Right lobe of liver (tissue), 6 donors: ENCODE results near the gene RASSF5. TPM values are rescaled to one million over a fixed set of nuclear protein-coding genes. Genes with fewer than 3 reads are reported as not detected.

Experiments used
- ATAC-seq, 4 donors: fragments of 200-7000 bp; cut with Tn5 transposase; one replicate each; pipeline ENCODE4 v1.9.1; 2020; ENCODE audit warnings: mild to moderate bottlenecking in 4 of 4, moderate library complexity in 4 of 4
- DNase-seq, 3 donors: peaks; one replicate each; pipeline ENCODE4 v3.0.0-alpha.2; 2020
- H3K27ac ChIP-seq, 3 donors: fragments of 200-600 bp; one replicate each; pipeline ENCODE4 v1.8.0; 2022
- H3K27me3 ChIP-seq, 2 donors: fragments of 200-600 bp; one replicate each; pipeline ENCODE4 v1.8.0; 2022
- H3K36me3 ChIP-seq, 4 donors: fragments of 200-600 bp; sonication (generic) in 1 of 4; one replicate each; pipeline versions ENCODE4 v1.5.1 to v1.8.0; 2017 to 2022; ENCODE audit warnings: control low read depth in 1 of 4
- H3K4me1 ChIP-seq, 4 donors: fragments of 200-600 bp; sonication (generic) in 1 of 4; one replicate each; pipeline versions ENCODE4 v1.5.1 to v1.8.0; 2017 to 2022; ENCODE audit warnings: control low read depth in 1 of 4
- H3K4me3 ChIP-seq, 3 donors: fragments of 200-600 bp; one replicate each; pipeline ENCODE4 v1.8.0; 2022
- H3K9me3 ChIP-seq, 4 donors: fragments of 200-600 bp; sonication (generic) in 1 of 4; one replicate each; pipeline versions ENCODE4 v1.5.1 to v1.8.0; 2017 to 2022; ENCODE audit warnings: control low read depth in 1 of 4
- POLR2A ChIP-seq: fragments of 450-650 bp; IDR thresholded peaks from one replicate; pipeline ENCODE4 v1.6.1; 2017; ENCODE audit warnings: antibody characterized with exemption, mild to moderate bottlenecking
- WGBS: methylation state at CpG from one replicate; pipeline ENCODE4 v1.1.6; 2018; ENCODE audit warnings: low coverage, low lambda C conversion rate; ENCODE audit not compliant: insufficient coverage; ENCODE audit errors: missing lambda C conversion rate; 5-methylcytosine and 5-hydroxymethylcytosine counted together
- intact Hi-C, 2 donors: fragments of 100-400 bp; cut with DNase I; formaldehyde crosslinking; loops; one replicate each; pipeline versions ENCODE4 v1.11.2 to v1.14.1; 2022
- total RNA-seq, 6 experiments: library from RNA; depleted of rRNA in 2 of 6; stranded (reverse); fragments of >200 nt in 2 of 6; fragmentation: NEBNext Ultra II Directional in 3 of 6; extraction: Animal tissue kit (Norgen Biotek cat#: 25700) in 3 of 6; gene quantifications; one replicate each; pipeline versions ENCODE4 v1.1.0 to v1.2.4, GENCODE V29; 2016 to 2023
- TF ChIP-seq, protein P1 (sequence below), 4 donors: fragments of 200-600 bp in 3 of 4; fragments of 450-650 bp in 1 of 4; IDR thresholded peaks; one replicate each; pipeline versions ENCODE4 v1.5.1 to v1.8.0; 2016 to 2022; ENCODE audit warnings: antibody characterized with exemption in 4 of 4, mild to moderate bottlenecking in 2 of 4
- donor health status: DM: no; HTN: yes; CAD: no.
- donor health status: DM: no; HTN: no; CAD: no.
- donor health status: DM: no; HTN: no; CAD: no.
- donor health status: DM: no; HTN: yes; CAD: no.
- donor health status: DM: no; HTN: yes; CAD: no.

The RASSF5 gene
- total RNA-seq, 6 experiments from 2014 or later = 8.1 to 18.8 (median 12.6) TPM

DNA sequence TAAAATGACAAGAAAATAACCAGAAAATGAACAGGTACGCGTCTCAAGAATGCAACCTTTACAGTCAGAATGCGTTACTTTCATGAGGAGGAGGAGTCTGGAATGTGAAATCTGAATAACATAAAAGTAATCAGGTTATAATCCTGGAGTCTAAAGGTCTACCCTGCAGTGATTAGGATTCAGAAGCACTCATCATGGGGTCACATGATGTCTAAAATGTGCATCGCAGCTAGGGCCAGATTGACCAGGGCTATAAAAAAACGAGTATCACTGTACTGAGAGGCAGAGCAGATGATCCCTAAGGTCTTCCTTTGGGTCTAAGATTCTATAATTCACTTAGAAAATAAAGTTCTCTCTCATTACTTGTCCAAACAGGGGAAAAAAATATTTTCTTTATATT, 97.5 kb downstream of the RASSF5 start:
- intact Hi-C loops = no loop called here
- H3K36me3 ChIP-seq = peaks cover 0 to 71% (median 16%) of the 10 kb centered on the region in 4 donors
- WGBS = 92% methylated on average over 5 of the region's 5 CpGs
- no peak for ATAC-seq
- no peaks in the 10 kb centered on the region for H3K9me3 ChIP-seq
- no peak for TF ChIP-seq POLR2A
- TF ChIP-seq, protein P1, sequence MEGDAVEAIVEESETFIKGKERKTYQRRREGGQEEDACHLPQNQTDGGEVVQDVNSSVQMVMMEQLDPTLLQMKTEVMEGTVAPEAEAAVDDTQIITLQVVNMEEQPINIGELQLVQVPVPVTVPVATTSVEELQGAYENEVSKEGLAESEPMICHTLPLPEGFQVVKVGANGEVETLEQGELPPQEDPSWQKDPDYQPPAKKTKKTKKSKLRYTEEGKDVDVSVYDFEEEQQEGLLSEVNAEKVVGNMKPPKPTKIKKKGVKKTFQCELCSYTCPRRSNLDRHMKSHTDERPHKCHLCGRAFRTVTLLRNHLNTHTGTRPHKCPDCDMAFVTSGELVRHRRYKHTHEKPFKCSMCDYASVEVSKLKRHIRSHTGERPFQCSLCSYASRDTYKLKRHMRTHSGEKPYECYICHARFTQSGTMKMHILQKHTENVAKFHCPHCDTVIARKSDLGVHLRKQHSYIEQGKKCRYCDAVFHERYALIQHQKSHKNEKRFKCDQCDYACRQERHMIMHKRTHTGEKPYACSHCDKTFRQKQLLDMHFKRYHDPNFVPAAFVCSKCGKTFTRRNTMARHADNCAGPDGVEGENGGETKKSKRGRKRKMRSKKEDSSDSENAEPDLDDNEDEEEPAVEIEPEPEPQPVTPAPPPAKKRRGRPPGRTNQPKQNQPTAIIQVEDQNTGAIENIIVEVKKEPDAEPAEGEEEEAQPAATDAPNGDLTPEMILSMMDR (IDR thresholded peaks at IDR 0.05) = no peak
- H3K27ac ChIP-seq = no peak overlapping the region
- no peak overlapping the region for H3K4me3 ChIP-seq
- DNase-seq = no peak
- no peaks in the 10 kb centered on the region for H3K4me1 ChIP-seq
- no peaks in the 10 kb centered on the region for H3K27me3 ChIP-seq

DNA sequence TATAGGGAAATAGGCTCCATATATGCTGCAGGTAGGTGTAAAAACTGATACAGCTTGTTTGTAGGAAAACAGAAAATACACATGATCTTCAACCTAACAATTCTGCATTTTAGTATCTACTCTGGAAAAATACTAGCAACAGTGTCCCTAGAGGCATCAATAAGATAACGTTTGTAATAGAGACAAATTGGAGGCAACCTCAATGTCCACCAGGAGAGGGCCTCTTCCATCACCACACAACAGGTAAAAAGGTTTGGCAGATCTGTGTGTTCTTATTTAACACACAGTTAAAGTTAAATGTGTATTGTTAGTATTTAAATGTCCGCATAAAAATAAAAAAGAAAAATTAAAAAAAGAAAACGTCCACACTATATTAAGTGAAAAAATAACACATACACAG, 99.5 kb downstream of the RASSF5 start:
- Histone ChIP-seq H3K27me3 (no peaks in the 10 kb centered on the region), H3K9me3 (no peaks in the 10 kb centered on the region), H3K27ac (no peak overlapping the region), H3K4me1 (peaks cover 0 to 9% (median 3%) of the 10 kb centered on the region in 4 donors), H3K4me3 (no peak overlapping the region), H3K36me3 (peaks cover 0 to 58% (median 16%) of the 10 kb centered on the region in 4 donors)
- intact Hi-C loops = no loop called here
- no peak for TF ChIP-seq POLR2A
- TF ChIP-seq, protein P1 (IDR thresholded peaks at IDR 0.05) = peak; percentile 33 to 56 (median 44)
- WGBS = 33% methylated on average over 3 of the region's 3 CpGs
- peak in 3 of 4 donors; percentile 53 to 82 (median 62) for ATAC-seq
- no peak for DNase-seq

DNA sequence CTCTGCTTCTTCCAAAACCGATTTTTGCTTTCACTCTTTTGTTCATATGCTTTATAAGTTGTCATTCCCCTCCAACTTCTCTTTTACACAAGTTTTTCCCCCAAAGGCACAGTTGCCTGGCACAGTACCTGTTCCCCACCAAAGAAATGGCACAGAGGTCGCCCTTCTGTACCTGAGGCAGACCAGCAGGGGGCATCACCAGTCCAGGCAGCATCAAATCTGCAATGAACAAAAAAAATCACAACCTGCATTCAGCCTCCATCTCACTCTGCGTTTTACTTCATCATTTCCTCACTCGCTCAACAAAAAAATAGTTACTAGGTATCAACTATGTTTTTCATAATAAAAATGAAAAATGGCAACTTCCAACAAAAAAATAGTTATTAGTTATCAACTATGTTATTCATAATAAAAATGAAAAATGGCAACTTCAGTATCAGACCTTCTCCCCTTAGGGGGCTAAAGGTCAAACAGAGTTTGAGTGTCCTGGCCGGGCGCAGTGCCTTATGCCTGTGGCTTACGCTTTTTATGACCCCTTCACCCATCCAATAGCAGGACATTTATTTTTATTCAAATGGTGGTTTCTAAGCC, 100.9 kb downstream of the RASSF5 start:
- Histone ChIP-seq H3K4me3 (no peak overlapping the region), H3K9me3 (no peaks in the 10 kb centered on the region), H3K4me1 (peaks cover 0 to 9% (median 3%) of the 10 kb centered on the region in 4 donors), H3K27me3 (no peaks in the 10 kb centered on the region), H3K36me3 (peaks cover 0 to 45% (median 7%) of the 10 kb centered on the region in 4 donors), H3K27ac (no peak overlapping the region)
- 52% methylated on average over 7 of the region's 7 CpGs for WGBS
- no peak for TF ChIP-seq POLR2A
- TF ChIP-seq, protein P1 (IDR thresholded peaks at IDR 0.05) = peak; percentile 60 to 81 (median 78)
- ATAC-seq (peak in 2 of 4 donors; percentile 15 to 36), DNase-seq (peak in 1 of 3 donors; percentile 36)
- intact Hi-C loops = no loop called here

DNA sequence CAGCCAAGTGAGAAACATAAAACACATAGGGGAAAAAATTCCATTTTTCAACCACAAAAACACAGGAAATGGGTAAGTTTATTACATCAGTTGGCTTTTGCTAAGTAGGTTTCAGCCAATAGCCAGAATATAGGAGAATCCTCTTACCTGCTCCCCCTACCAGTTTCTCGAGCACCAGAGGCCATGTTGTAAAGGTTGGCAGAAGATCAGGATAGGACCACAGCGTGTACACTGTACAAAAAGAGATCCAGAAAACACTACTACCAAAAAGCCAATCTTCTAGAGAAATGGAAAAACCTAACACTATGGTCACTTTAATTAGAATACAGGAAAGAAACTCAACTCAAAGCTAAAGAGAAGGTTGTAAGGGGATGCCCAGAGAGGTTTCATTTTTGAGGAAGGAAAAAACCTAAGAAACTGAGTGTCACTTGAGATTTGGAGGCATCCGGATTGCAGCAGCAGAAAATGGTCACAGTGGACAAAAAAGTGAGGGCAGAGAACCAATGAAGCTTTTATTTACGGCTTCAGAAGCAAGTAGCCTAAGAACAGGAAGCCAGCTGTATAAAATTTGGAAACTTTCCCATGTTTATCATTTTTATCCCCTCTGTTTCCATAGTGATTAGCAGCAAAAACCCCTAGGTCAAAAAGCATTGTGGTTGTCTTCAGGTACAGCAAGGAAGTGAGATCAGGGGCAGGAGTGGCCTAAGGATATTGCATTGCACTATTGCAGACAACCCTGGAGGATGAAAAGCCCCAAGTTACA, 102.1 kb downstream of the RASSF5 start:
- Histone ChIP-seq H3K4me3 (no peak overlapping the region), H3K27me3 (no peaks in the 10 kb centered on the region), H3K9me3 (no peaks in the 10 kb centered on the region), H3K27ac (no peak overlapping the region), H3K36me3 (peaks cover 0 to 34% (median 4%) of the 10 kb centered on the region in 4 donors), H3K4me1 (peaks cover 0 to 9% (median 3%) of the 10 kb centered on the region in 4 donors)
- no peak for ATAC-seq
- WGBS = 40% methylated on average over 4 of the region's 4 CpGs
- no peak for DNase-seq
- TF ChIP-seq POLR2A = no peak
- TF ChIP-seq, protein P1 (IDR thresholded peaks at IDR 0.05) = no peak
- intact Hi-C loops = no loop called here
